Epithelial cell of proximal tubule (primary cell): ENCODE measurements around the gene TP53BP2. TPM values are rescaled to one million over a fixed set of nuclear protein-coding genes. Genes with fewer than 3 reads are reported as not detected.

ENCODE experiments used
- DNase-seq: peaks from one replicate; pipeline ENCODE4 v3.0.0-alpha.2; 2011; ENCODE audit warnings: low read depth
- H3K4me3 ChIP-seq: 2 replicates; pipeline ENCODE4 v1.5.1; 2011; ENCODE audit warnings: low read depth, mild to moderate bottlenecking, low read length
- total RNA-seq: library from RNA; depleted of rRNA; stranded (reverse); fragments of >200 nt; gene quantifications from 2 replicates; pipeline ENCODE4 v1.2.3, GENCODE V29; 2015
- TF ChIP-seq, protein P1 (sequence below): conservative IDR thresholded peaks from 2 replicates; pipeline ENCODE4 v1.5.1; 2012; ENCODE audit warnings: low read depth, mild to moderate bottlenecking, low read length

The TP53BP2 gene
- total RNA-seq, 1 donor from 2014 or later = 102 TPM

GRCh38 chr1:223864084-223864483, 18.3 kb upstream of the TP53BP2 start:
- TF ChIP-seq, protein P1, sequence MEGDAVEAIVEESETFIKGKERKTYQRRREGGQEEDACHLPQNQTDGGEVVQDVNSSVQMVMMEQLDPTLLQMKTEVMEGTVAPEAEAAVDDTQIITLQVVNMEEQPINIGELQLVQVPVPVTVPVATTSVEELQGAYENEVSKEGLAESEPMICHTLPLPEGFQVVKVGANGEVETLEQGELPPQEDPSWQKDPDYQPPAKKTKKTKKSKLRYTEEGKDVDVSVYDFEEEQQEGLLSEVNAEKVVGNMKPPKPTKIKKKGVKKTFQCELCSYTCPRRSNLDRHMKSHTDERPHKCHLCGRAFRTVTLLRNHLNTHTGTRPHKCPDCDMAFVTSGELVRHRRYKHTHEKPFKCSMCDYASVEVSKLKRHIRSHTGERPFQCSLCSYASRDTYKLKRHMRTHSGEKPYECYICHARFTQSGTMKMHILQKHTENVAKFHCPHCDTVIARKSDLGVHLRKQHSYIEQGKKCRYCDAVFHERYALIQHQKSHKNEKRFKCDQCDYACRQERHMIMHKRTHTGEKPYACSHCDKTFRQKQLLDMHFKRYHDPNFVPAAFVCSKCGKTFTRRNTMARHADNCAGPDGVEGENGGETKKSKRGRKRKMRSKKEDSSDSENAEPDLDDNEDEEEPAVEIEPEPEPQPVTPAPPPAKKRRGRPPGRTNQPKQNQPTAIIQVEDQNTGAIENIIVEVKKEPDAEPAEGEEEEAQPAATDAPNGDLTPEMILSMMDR = no peak
- DNase-seq = no peak
- H3K4me3 ChIP-seq = no peak overlapping the region

DNA sequence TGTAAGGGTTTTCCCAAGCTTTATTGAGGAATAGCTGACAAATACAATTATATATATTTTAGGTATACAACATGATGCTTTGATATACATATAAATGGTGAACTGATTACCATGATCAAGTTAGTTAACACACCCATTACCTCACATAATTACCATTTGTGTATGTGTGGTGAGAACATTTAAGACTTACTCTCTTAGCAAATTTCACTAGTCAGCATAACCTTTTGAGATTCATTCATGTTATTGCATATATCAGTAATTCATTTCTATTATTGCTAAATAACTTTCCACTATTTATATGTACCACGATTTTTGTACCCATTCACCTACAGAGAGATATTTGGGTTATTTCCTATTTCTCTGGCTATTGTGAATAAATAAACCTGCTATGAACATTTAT, 16.2 kb upstream of the TP53BP2 start:
- TF ChIP-seq, protein P1 = no peak
- DNase-seq = no peak
- no peak overlapping the region for H3K4me3 ChIP-seq

DNA sequence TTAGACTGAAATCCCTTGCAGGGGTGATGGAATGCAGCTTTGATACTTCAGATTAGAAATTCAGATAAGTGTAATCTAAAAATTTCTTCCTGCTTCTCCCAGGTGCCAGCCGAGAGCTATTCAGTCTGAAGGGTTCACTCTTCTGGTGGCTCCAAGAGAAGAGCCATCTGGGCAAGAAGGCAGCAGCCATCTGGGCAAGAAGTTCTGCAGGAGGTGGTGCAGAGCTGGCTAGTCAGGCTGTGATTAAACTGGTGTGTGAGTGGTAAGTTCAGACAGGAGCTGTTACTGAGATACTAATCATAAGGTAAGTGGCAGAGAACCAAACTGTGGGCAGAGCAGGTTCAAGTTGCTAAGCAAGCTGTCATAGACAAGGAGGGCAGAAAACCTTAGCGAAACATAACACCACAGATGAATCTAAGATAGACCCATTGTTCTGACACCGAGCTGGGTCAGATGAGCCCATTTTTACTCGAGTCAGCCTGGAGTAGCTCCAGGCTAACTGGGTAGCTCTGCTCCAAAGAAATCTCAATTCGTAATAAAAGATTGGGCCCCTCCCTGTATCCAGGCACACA, 14.4 kb upstream of the TP53BP2 start:
- no peak overlapping the region for H3K4me3 ChIP-seq

DNA sequence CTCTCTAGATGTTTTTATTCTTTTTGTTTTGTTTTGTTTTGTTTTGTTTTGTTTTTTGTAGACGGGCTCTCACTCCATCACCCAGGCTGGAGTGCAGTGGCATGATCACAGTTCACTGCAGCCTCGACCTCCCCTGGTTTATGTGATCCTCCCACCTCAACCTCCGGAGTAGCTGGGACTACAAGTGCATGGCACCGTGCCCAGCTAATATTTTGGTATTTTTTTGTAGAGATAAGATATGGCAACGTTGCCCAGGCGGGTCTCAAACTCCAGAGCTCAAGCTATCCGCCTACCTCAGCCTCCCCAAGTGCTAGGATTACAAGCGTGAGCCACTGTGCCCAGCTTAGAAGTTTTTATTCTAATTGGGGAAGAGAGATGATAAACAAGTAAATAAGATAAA, 13.3 kb upstream of the TP53BP2 start:
- TF ChIP-seq, protein P1 = no peak
- no peak overlapping the region for H3K4me3 ChIP-seq
- no peak for DNase-seq

More for the DNA sequence above, 14.4 kb upstream of the TP53BP2 start:
- TF ChIP-seq, protein P1 = no peak
- no peak for DNase-seq

- no peak overlapping the region for H3K4me3 ChIP-seq
- DNase-seq = no peak
- TF ChIP-seq, protein P1 = no peak
Measured at GRCh38 chr1:223856386-223856785, 10.6 kb upstream of the TP53BP2 start.

DNA sequence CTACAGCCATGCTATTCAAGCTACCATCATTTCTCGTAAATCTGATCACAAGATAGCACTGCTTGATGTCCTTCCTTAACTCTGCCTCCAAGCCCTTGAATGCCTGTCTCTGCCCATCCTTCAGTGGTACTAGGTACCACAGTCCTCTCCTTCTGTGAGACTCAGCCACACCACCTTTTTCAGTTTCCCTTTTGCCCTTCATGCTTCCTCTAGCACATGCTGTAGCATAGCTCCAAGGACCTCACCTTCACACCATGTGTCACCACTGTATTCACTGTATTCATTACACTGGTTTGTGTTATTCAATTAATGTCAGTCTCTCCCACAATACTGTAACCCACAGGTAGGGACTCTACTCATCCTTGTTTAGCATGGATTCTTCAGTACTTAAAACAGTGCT, 8.0 kb upstream of the TP53BP2 start:
- H3K4me3 ChIP-seq = no peak overlapping the region
- TF ChIP-seq, protein P1 = no peak
- no peak for DNase-seq

DNA sequence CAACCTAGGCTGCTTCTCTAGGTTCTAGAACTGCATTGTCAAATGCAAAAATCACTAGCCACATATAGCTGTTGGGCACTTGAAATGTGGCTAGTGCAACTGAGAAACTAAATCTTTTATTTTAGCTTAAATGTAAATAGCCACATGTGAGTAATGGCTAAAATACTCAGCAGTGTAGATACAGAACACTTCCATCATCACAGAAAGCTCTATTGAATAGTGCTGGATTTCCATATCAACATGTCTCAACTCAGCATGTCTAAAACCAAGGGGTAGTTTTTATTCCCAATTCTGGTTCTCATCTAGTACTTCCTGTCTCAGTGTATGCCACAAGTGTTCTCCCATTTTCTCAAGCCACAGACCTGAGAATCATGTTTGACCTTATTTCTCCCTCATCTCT, 7.5 kb upstream of the TP53BP2 start:
- H3K4me3 ChIP-seq = no peak overlapping the region
- TF ChIP-seq, protein P1 = no peak
- DNase-seq = no peak
